Measurements from ENCODE around the gene RINL.

DNA sequence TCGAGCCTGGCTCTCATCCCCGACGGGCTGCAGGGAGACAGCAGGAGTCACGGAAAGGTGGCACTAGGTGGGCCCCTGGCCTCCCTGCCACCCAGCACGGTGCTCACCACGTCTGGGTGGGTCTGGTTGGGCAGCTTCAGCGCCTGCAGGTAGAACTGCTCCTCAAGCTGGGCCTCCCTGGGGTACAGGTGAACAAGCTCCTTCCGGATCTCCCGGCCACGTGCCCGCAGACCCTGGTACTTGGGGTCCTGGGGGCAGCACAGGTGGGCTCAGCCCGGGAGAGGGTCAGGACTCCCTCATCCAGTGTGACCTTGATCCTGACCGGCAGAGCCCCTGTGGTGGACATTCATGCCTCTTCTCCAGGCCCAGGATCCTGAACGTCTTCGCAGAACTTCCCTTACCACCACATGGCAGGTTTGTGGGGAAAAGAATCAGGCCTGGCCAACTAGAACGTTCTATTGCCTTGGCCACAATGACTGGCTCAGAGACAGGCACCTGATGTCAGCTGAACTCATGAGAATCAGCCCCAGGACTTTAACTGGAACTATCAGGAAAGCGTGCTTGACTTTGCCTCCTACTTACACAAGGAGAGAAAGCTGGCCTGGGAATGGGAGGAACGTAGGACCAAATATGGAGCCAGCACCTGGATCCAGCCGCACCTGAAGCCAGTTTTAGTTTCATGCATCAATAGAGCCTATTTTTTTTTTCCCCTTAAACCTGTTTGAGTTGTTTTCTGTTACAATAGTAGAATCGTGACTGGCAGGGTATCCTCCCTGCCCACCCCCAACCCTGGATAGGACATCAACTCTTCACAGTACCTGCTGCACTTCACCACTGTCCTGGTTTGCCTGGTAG is 43.6 kb upstream of the RINL start:
- TF ChIP-seq POLR2A (IDR thresholded peaks at IDR 0.05; ENCODE audit: low read depth, low read length) (no peak), RAD21 (IDR thresholded peaks at IDR 0.05; ENCODE audit: low read length) (no peak), RFX5 (IDR thresholded peaks at IDR 0.05; ENCODE audit: low read depth, low read length) (no peak)
